Measurements from ENCODE around the gene SLC6A7.

- TF ChIP-seq POLR2A (IDR thresholded peaks at IDR 0.05; ENCODE audit: low read depth, low read length) (no peak), POLR2AphosphoS5 (IDR thresholded peaks at IDR 0.05; ENCODE audit: low read depth, low read length) (no peak), POU2F2 (IDR thresholded peaks at IDR 0.05; ENCODE audit: low read depth, low read length) (no peak)
Measured at GRCh38 chr5:150254774-150255173, 64.9 kb downstream of the SLC6A7 start.
